ENCODE results near the gene SIRPB2. TPM values are rescaled to one million over a fixed set of nuclear protein-coding genes. Genes with fewer than 3 reads are reported as not detected.

The SIRPB2 gene
- total and polyA plus RNA-seq, 5 donors from 2014 or later: 0.10 TPM; not detected in 4

DNA sequence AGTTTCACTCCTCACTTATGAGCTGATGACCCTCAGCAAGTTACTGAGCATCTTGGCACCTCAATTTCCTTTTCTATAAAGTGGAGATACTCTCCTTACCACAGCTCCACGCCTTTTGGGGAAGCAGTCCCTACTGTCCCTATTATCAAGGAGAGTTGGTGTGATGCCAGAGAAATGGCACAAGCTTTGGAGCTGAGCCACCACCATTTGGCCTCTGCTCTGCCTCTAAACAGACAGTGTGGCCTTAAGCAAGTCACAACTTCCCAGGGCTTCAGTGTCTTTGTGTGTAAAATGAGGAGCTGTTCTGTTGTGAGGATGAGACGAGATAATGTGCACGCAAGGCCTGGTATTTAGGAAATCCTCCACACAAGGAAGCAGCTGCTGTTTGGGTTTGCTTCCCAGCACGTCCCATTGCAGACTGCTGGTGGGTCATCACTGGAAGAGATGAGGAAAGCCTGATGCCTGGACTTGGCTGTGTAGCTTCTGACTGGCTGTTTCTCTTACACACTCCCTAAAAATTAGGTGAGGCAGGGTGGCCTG, 43.1 kb downstream of the SIRPB2 start:
- Histone ChIP-seq H3K4me1 (ENCODE audit: control insufficient read depth, insufficient read depth, low read length, poor library complexity, severe bottlenecking) (no peaks in the 10 kb centered on the region), H3K9me3 (ENCODE audit: control insufficient read depth in 2 of 2, low read length in 2 of 2) (no peaks in the 10 kb centered on the region), H3K27me3 (ENCODE audit: control insufficient read depth, insufficient read depth, low read length) (no peaks in the 10 kb centered on the region), H3K36me3 (ENCODE audit: control insufficient read depth, insufficient read depth, low read length) (peaks cover 96% of the 10 kb centered on the region), H3K4me3 (ENCODE audit: low read depth, low read length) (no peak overlapping the region), H3K27ac (ENCODE audit: insufficient read depth, low read length, poor library complexity, severe bottlenecking) (no peak overlapping the region)
- Mint-ChIP-seq H3K27me3 (no peaks in the 10 kb centered on the region), H3K27ac (no peak overlapping the region), H3K36me3 (peaks cover 66% of the 10 kb centered on the region), H3K4me1 (peaks cover 0 to 5% (median 0%) of the 10 kb centered on the region in 4 donors), H3K9me3 (no peaks in the 10 kb centered on the region), H3K4me3 (no peak overlapping the region)
- DNase-seq (no peak), ATAC-seq (ENCODE audit: low read depth in 2 of 2) (no peak)

DNA sequence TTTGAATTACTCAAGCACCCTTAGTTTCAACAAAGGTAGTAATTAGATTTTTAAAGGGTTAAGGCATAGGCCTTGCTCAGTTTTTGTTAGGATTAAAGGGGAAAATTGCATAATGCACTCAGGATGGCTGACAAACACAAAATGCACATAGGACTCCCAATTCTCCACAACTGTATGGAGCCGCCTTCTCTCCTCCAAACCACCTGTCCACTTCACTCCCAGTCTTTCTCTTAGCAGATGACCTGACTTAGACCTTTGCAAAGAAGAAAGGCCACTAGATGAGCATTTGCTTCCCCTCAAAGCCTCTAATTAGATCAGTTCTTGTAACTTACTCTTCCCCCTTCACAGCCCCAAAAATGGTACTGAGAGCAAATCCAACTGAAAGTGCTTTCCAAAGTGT, 44.7 kb downstream of the SIRPB2 start:
- no peak overlapping the region for H3K27ac ChIP-seq (ENCODE audit: insufficient read depth, low read length, poor library complexity, severe bottlenecking)
- Mint-ChIP-seq H3K4me1 (peaks cover 0 to 7% (median 0%) of the 10 kb centered on the region in 4 donors), H3K27me3 (no peaks in the 10 kb centered on the region), H3K4me3 (no peak overlapping the region), H3K9me3 (no peaks in the 10 kb centered on the region), H3K27ac (peak overlapping the region in 1 of 3 donors; percentile 31), H3K36me3 (peaks cover 68% of the 10 kb centered on the region)
- H3K36me3 ChIP-seq (ENCODE audit: control insufficient read depth, insufficient read depth, low read length): peaks cover 96% of the 10 kb centered on the region
- ATAC-seq (ENCODE audit: low read depth in 2 of 2): no peak
- no peak overlapping the region for H3K4me3 ChIP-seq (ENCODE audit: low read depth, low read length)
- no peaks in the 10 kb centered on the region for H3K9me3 ChIP-seq (ENCODE audit: control insufficient read depth in 2 of 2, low read length in 2 of 2)
- no peak for DNase-seq
- H3K4me1 ChIP-seq (ENCODE audit: control insufficient read depth, insufficient read depth, low read length, poor library complexity, severe bottlenecking): no peaks in the 10 kb centered on the region
- H3K27me3 ChIP-seq (ENCODE audit: control insufficient read depth, insufficient read depth, low read length): no peaks in the 10 kb centered on the region

DNA sequence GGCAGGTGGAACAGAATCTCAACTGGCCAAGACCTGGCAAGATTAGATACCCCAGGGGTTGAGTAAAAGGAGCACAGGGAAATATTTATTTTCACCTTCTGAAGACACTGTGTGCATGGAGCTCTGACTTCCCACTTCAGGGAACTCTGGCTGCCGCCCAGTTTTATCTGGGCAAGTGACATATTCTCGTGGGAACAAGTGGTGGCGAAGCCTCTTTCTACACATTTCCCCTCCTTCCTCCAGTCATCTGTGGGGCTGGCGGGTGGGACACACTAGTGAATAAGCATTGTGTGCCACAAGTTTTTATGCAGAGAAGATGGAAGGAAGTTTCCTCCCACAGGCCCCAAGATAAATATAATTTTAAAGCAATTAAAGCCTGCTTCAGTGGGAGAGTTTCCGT, 48.1 kb downstream of the SIRPB2 start:
- Histone ChIP-seq H3K27me3 (ENCODE audit: control insufficient read depth, insufficient read depth, low read length) (no peaks in the 10 kb centered on the region), H3K27ac (ENCODE audit: insufficient read depth, low read length, poor library complexity, severe bottlenecking) (no peak overlapping the region), H3K4me3 (ENCODE audit: low read depth, low read length) (no peak overlapping the region), H3K9me3 (ENCODE audit: control insufficient read depth in 2 of 2, low read length in 2 of 2) (no peaks in the 10 kb centered on the region), H3K36me3 (ENCODE audit: control insufficient read depth, insufficient read depth, low read length) (peaks cover 66% of the 10 kb centered on the region), H3K4me1 (ENCODE audit: control insufficient read depth, insufficient read depth, low read length, poor library complexity, severe bottlenecking) (no peaks in the 10 kb centered on the region)
- Mint-ChIP-seq H3K27ac (no peak overlapping the region), H3K4me3 (no peak overlapping the region), H3K36me3 (peaks cover 60% of the 10 kb centered on the region), H3K27me3 (no peaks in the 10 kb centered on the region), H3K4me1 (peaks cover 0 to 5% (median 1%) of the 10 kb centered on the region in 4 donors), H3K9me3 (no peaks in the 10 kb centered on the region)
- DNase-seq (no peak), ATAC-seq (ENCODE audit: low read depth in 2 of 2) (no peak)

- Mint-ChIP-seq H3K9me3 (no peaks in the 10 kb centered on the region), H3K4me1 (peaks cover 0 to 7% (median 5%) of the 10 kb centered on the region in 4 donors), H3K27me3 (no peaks in the 10 kb centered on the region), H3K36me3 (peaks cover 52% of the 10 kb centered on the region), H3K4me3 (no peak overlapping the region), H3K27ac (no peak overlapping the region)
- ATAC-seq (ENCODE audit: low read depth in 2 of 2) (no peak), DNase-seq (no peak)
- peaks cover 59% of the 10 kb centered on the region for H3K36me3 ChIP-seq (ENCODE audit: control insufficient read depth, insufficient read depth, low read length)
- H3K27ac ChIP-seq (ENCODE audit: insufficient read depth, low read length, poor library complexity, severe bottlenecking): no peak overlapping the region
- H3K27me3 ChIP-seq (ENCODE audit: control insufficient read depth, insufficient read depth, low read length): no peaks in the 10 kb centered on the region
- no peaks in the 10 kb centered on the region for H3K4me1 ChIP-seq (ENCODE audit: control insufficient read depth, insufficient read depth, low read length, poor library complexity, severe bottlenecking)
- no peak overlapping the region for H3K4me3 ChIP-seq (ENCODE audit: low read depth, low read length)
- no peaks in the 10 kb centered on the region for H3K9me3 ChIP-seq (ENCODE audit: control insufficient read depth in 2 of 2, low read length in 2 of 2)
These were observed 48.9 kb downstream of the SIRPB2 start for GRCh38 chr20:1442304-1442703.

DNA sequence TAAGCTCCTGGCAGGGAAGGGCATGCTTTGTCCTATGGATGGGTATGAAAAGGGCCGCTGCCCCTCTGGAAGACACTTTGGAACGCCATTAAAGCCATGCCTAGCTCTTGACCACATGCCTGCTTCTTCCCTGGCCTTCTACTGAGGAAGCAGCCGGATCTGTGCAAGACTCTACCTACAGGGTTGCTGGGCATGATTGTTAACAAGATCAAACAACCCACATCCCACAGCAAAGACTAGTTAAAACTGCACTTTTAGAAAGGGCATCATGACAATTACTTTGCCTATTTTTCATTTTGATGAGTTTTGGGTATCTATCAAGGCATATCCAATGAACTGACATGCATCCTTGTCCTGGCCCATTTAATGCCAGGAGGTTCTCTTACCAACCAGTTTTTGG, 50.1 kb downstream of the SIRPB2 start:
- Histone ChIP-seq H3K36me3 (ENCODE audit: control insufficient read depth, insufficient read depth, low read length) (peaks cover 51% of the 10 kb centered on the region), H3K27ac (ENCODE audit: insufficient read depth, low read length, poor library complexity, severe bottlenecking) (no peak overlapping the region), H3K4me3 (ENCODE audit: low read depth, low read length) (no peak overlapping the region), H3K27me3 (ENCODE audit: control insufficient read depth, insufficient read depth, low read length) (no peaks in the 10 kb centered on the region), H3K4me1 (ENCODE audit: control insufficient read depth, insufficient read depth, low read length, poor library complexity, severe bottlenecking) (no peaks in the 10 kb centered on the region), H3K9me3 (ENCODE audit: control insufficient read depth in 2 of 2, low read length in 2 of 2) (no peaks in the 10 kb centered on the region)
- H3K36me3 Mint-ChIP-seq: peaks cover 42% of the 10 kb centered on the region
- no peak overlapping the region for H3K4me3 Mint-ChIP-seq
- H3K27me3 Mint-ChIP-seq: no peaks in the 10 kb centered on the region
- no peak for ATAC-seq (ENCODE audit: low read depth in 2 of 2)
- no peaks in the 10 kb centered on the region for H3K9me3 Mint-ChIP-seq
- H3K27ac Mint-ChIP-seq: peak overlapping the region in 1 of 3 donors; percentile 14
- H3K4me1 Mint-ChIP-seq: peaks cover 0 to 10% (median 9%) of the 10 kb centered on the region in 4 donors
- DNase-seq: no peak

DNA sequence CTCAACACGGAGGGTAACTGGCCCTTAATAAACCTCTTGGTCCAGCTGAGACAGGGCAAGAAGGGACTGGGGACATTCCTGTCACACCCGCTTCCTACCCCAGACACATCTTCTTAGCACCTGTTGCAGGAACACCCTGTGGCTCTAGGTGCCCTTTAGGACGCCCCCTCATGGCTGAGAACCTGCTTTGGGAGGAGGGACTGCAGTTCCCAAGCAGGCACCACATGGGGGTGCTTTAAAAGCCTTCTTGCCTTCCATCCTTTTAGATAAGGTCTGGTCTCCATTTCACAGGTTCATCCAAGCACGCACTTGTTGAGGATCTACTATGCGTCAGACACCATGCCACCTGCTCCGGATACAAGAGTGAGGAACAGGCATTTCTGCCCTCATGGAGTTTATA, 51.2 kb downstream of the SIRPB2 start:
- peaks cover 5% of the 10 kb centered on the region for H3K4me1 ChIP-seq (ENCODE audit: control insufficient read depth, insufficient read depth, low read length, poor library complexity, severe bottlenecking)
- H3K36me3 ChIP-seq (ENCODE audit: control insufficient read depth, insufficient read depth, low read length): peaks cover 39% of the 10 kb centered on the region
- Mint-ChIP-seq H3K27ac (peak overlapping the region in 2 of 3 donors; percentile 11 to 39), H3K27me3 (no peaks in the 10 kb centered on the region), H3K4me1 (peaks cover 7 to 20% (median 16%) of the 10 kb centered on the region in 4 donors), H3K4me3 (no peak overlapping the region), H3K9me3 (no peaks in the 10 kb centered on the region), H3K36me3 (peaks cover 36% of the 10 kb centered on the region)
- no peak overlapping the region for H3K27ac ChIP-seq (ENCODE audit: insufficient read depth, low read length, poor library complexity, severe bottlenecking)
- H3K4me3 ChIP-seq (ENCODE audit: low read depth, low read length): no peak overlapping the region
- H3K27me3 ChIP-seq (ENCODE audit: control insufficient read depth, insufficient read depth, low read length): no peaks in the 10 kb centered on the region
- DNase-seq (peak in 1 of 3 donors; percentile 39), ATAC-seq (ENCODE audit: low read depth in 2 of 2) (no peak)
- no peaks in the 10 kb centered on the region for H3K9me3 ChIP-seq (ENCODE audit: control insufficient read depth in 2 of 2, low read length in 2 of 2)

GRCh38 chr20:1438361-1438760, 52.9 kb downstream of the SIRPB2 start:
- DNase-seq (no peak), ATAC-seq (ENCODE audit: low read depth in 2 of 2) (no peak)
- Histone ChIP-seq H3K4me1 (ENCODE audit: control insufficient read depth, insufficient read depth, low read length, poor library complexity, severe bottlenecking) (peaks cover 14% of the 10 kb centered on the region), H3K27me3 (ENCODE audit: control insufficient read depth, insufficient read depth, low read length) (no peaks in the 10 kb centered on the region), H3K36me3 (ENCODE audit: control insufficient read depth, insufficient read depth, low read length) (peaks cover 23% of the 10 kb centered on the region), H3K9me3 (ENCODE audit: control insufficient read depth in 2 of 2, low read length in 2 of 2) (no peaks in the 10 kb centered on the region), H3K27ac (ENCODE audit: insufficient read depth, low read length, poor library complexity, severe bottlenecking) (no peak overlapping the region), H3K4me3 (ENCODE audit: low read depth, low read length) (no peak overlapping the region)
- no peaks in the 10 kb centered on the region for H3K9me3 Mint-ChIP-seq
- H3K4me1 Mint-ChIP-seq: peaks cover 13 to 30% (median 24%) of the 10 kb centered on the region in 4 donors
- peaks cover 22% of the 10 kb centered on the region for H3K36me3 Mint-ChIP-seq
- no peaks in the 10 kb centered on the region for H3K27me3 Mint-ChIP-seq
- no peak overlapping the region for H3K27ac Mint-ChIP-seq
- no peak overlapping the region for H3K4me3 Mint-ChIP-seq

- H3K36me3 ChIP-seq (ENCODE audit: control insufficient read depth, insufficient read depth, low read length): peaks cover 13% of the 10 kb centered on the region
- no peaks in the 10 kb centered on the region for H3K27me3 Mint-ChIP-seq
- peak; percentile 51 to 58 for ATAC-seq (ENCODE audit: low read depth in 2 of 2)
- H3K27me3 ChIP-seq (ENCODE audit: control insufficient read depth, insufficient read depth, low read length): no peaks in the 10 kb centered on the region
- H3K4me1 ChIP-seq (ENCODE audit: control insufficient read depth, insufficient read depth, low read length, poor library complexity, severe bottlenecking): peaks cover 14% of the 10 kb centered on the region
- DNase-seq: peak; percentile 63 to 88 (median 74)
- H3K4me1 Mint-ChIP-seq: peaks cover 13 to 30% (median 26%) of the 10 kb centered on the region in 4 donors
- peaks cover 12% of the 10 kb centered on the region for H3K36me3 Mint-ChIP-seq
- peak overlapping the region in 2 of 4 donors; percentile 34 to 38 for H3K4me3 Mint-ChIP-seq
- H3K4me3 ChIP-seq (ENCODE audit: low read depth, low read length): no peak overlapping the region
- no peaks in the 10 kb centered on the region for H3K9me3 Mint-ChIP-seq
- no peak overlapping the region for H3K27ac ChIP-seq (ENCODE audit: insufficient read depth, low read length, poor library complexity, severe bottlenecking)
- peak overlapping the region in 1 of 3 donors; percentile 62 for H3K27ac Mint-ChIP-seq
- H3K9me3 ChIP-seq (ENCODE audit: control insufficient read depth in 2 of 2, low read length in 2 of 2): no peaks in the 10 kb centered on the region
These were observed 53.9 kb downstream of the SIRPB2 start for GRCh38 chr20:1437235-1437904.
